ENCODE data around the gene NOTCH4.
"Not testable (repeated sequence)": the region's sequence is repeated elsewhere in the genome, so short reads cannot be mapped to it uniquely, and the experiment has no call there.

Gene NOTCH4

GRCh38 chr6:32193096-32193495 lies 30.8 kb downstream of the NOTCH4 start:
- not testable (repeated sequence) for DNase-seq (ENCODE audit: low read depth)

GRCh38 chr6:32192608-32193039 lies 31.2 kb downstream of the NOTCH4 start, which contains the start of gene GPSM3:
GPSM3 (minus strand) TSS chr6:32192643; CDS start chr6:32192513, 130 bp downstream.
- DNase-seq (ENCODE audit: low read depth): no peak

- no peak for DNase-seq (ENCODE audit: low read depth)
Measured at GRCh38 chr6:32191696-32192607, 31.9 kb downstream of the NOTCH4 start.

- DNase-seq (ENCODE audit: low read depth): no peak
Measured at GRCh38 chr6:32190911-32191677, 32.8 kb downstream of the NOTCH4 start.

- peak; percentile 66 for DNase-seq (ENCODE audit: low read depth)
Measured at GRCh38 chr6:32190054-32190851, 33.6 kb downstream of the NOTCH4 start, which contains the start of gene PBX2. PBX2 (minus strand) TSS chr6:32190202; CDS start chr6:32189915, 287 bp downstream.

GRCh38 chr6:32189742-32190053 lies 34.2 kb downstream of the NOTCH4 start:
- no peak for DNase-seq (ENCODE audit: low read depth)

GRCh38 chr6:32189069-32189741 lies 34.7 kb downstream of the NOTCH4 start:
- DNase-seq (ENCODE audit: low read depth): no peak

- DNase-seq (ENCODE audit: low read depth): no peak
Measured at GRCh38 chr6:32188381-32189068, 35.3 kb downstream of the NOTCH4 start.

GRCh38 chr6:32187725-32188380 lies 36.0 kb downstream of the NOTCH4 start:
- not testable (repeated sequence) for DNase-seq (ENCODE audit: low read depth)

GRCh38 chr6:32187009-32187709 lies 36.7 kb downstream of the NOTCH4 start:
- DNase-seq (ENCODE audit: low read depth): no peak

GRCh38 chr6:32186151-32186840 lies 37.6 kb downstream of the NOTCH4 start:
- DNase-seq (ENCODE audit: low read depth): not testable (repeated sequence)

- not testable (repeated sequence) for DNase-seq (ENCODE audit: low read depth)
Measured at GRCh38 chr6:32185681-32186131, 38.2 kb downstream of the NOTCH4 start.

GRCh38 chr6:32184084-32184640 lies 39.7 kb downstream of the NOTCH4 start, which contains the start of gene AGER:
AGER (minus strand) TSS chr6:32184253; CDS start chr6:32184222, 31 bp downstream.
- DNase-seq (ENCODE audit: low read depth): no peak

- DNase-seq (ENCODE audit: low read depth): no peak
Measured at GRCh38 chr6:32183483-32184083, 40.3 kb downstream of the NOTCH4 start.

- DNase-seq (ENCODE audit: low read depth): no peak
Measured at GRCh38 chr6:32183030-32183429, 40.8 kb downstream of the NOTCH4 start.

GRCh38 chr6:32182555-32182981 lies 41.3 kb downstream of the NOTCH4 start:
- no peak for DNase-seq (ENCODE audit: low read depth)

GRCh38 chr6:32181915-32182529 lies 41.8 kb downstream of the NOTCH4 start:
- DNase-seq (ENCODE audit: low read depth): no peak
